Smooth muscle cell (in vitro differentiated cells): ENCODE results near the gene AKAP7. TPM values are rescaled to one million over a fixed set of nuclear protein-coding genes. Genes with fewer than 3 reads are reported as not detected.

Source experiments
- DNase-seq: peaks from one replicate; lab custom pipeline; 2025; ENCODE audit not compliant: unreplicated experiment; lab: John Stamatoyannopoulos, UW
- H2AFZ ChIP-seq: fragments of 200-600 bp; sonication (generic); 2 replicates; pipeline ENCODE4 v1.6.0; 2016; ENCODE audit warnings: antibody characterized with exemption, low read depth, mild to moderate bottlenecking
- H3F3A ChIP-seq: fragments of 200-600 bp; sonication (generic); 2 replicates; pipeline ENCODE4 v1.6.0; 2017; ENCODE audit warnings: antibody characterized with exemption, low read depth
- H3K27ac ChIP-seq: fragments of 200-600 bp; sonication (generic); 2 replicates; pipeline ENCODE4 v1.5.1; 2016; ENCODE audit warnings: low read depth, mild to moderate bottlenecking
- H3K27me3 ChIP-seq: fragments of 200-600 bp; sonication (generic); 2 replicates; pipeline ENCODE4 v1.6.1; 2016; ENCODE audit warnings: low read depth, mild to moderate bottlenecking
- H3K36me3 ChIP-seq: fragments of 200-600 bp; sonication (generic); 2 replicates; pipeline ENCODE4 v1.5.1; 2016; ENCODE audit warnings: low read depth
- H3K4me1 ChIP-seq: fragments of 200-600 bp; sonication (generic); 2 replicates; pipeline ENCODE4 v1.5.1; 2016; ENCODE audit warnings: low read depth
- H3K4me2 ChIP-seq: fragments of 200-600 bp; sonication (generic); 2 replicates; pipeline ENCODE4 v1.6.0; 2016; ENCODE audit warnings: mild to moderate bottlenecking
- H3K4me3 ChIP-seq: fragments of 200-600 bp; sonication (generic); 2 replicates; pipeline ENCODE4 v1.5.1; 2016; ENCODE audit warnings: mild to moderate bottlenecking
- H3K79me2 ChIP-seq: fragments of 200-600 bp; sonication (generic); 2 replicates; pipeline ENCODE4 v1.6.0; 2016; ENCODE audit warnings: low read depth, mild to moderate bottlenecking
- H3K9ac ChIP-seq: fragments of 200-600 bp; sonication (generic); 2 replicates; pipeline ENCODE4 v1.6.0; 2016; ENCODE audit warnings: low read depth
- H3K9me3 ChIP-seq: fragments of 200-600 bp; sonication (generic); replicated peaks from 2 replicates; pipeline ENCODE4 v1.5.1; 2016; ENCODE audit warnings: low read depth
- H4K20me1 ChIP-seq: fragments of 200-600 bp; sonication (generic); 2 replicates; pipeline ENCODE4 v1.6.0; 2016; ENCODE audit warnings: low read depth
- WGBS: methylation state at CpG from one replicate; pipeline ENCODE4 v1.1.7; 2016; ENCODE audit warnings: low lambda C conversion rate; 5-methylcytosine and 5-hydroxymethylcytosine counted together
- polyA plus RNA-seq: library from polyadenylated mRNA; unstranded; fragments of >200 nt; fragmentation: Nextera tagmentation; extraction: Ambion mirVana; gene quantifications from 2 replicates; pipeline ENCODE4 v1.2.1, GENCODE V29; 2016
- total RNA-seq: library from RNA; depleted of rRNA; stranded (reverse); fragments of >200 nt; gene quantifications from 2 replicates; pipeline ENCODE4 v1.2.3, GENCODE V29; 2014
- TF ChIP-seq, protein P1 (sequence below): fragments of 200-600 bp; sonication (generic); IDR thresholded peaks from 2 replicates; pipeline ENCODE4 v1.5.1; 2017; ENCODE audit warnings: borderline replicate concordance, mild to moderate bottlenecking, antibody characterized with exemption; ENCODE audit not compliant: insufficient read depth, poor library complexity, severe bottlenecking

The AKAP7 gene
- total and polyA plus RNA-seq, 2 experiments from 2014 or later, result 2.0 to 6.5 TPM

DNA sequence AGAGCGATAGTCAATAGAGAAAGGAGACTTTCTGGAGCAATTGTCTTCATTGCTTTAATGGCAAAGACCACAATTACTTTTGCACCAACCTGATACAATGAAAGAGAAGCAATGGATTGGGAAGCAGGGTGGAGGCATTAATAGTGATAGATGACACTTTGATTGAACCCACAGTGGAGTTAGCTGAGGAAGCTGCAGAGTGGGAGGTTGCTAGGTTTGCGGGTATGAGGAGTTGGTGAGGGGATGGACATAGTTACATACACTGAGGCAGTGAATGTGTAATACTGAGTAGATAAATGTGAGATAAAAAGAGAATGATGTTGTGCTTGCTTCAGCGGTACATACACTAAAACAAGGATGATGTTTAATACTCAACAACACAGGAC lies 91.9 kb downstream of the AKAP7 start:
- Histone ChIP-seq H3F3A (no peaks in the 10 kb centered on the region), H3K4me3 (no peak overlapping the region), H2AFZ (no peak overlapping the region), H3K9me3 (no peaks in the 10 kb centered on the region), H3K79me2 (no peaks in the 10 kb centered on the region), H3K27me3 (no peaks in the 10 kb centered on the region), H3K27ac (no peak overlapping the region), H3K4me1 (no peaks in the 10 kb centered on the region), H3K36me3 (no peaks in the 10 kb centered on the region), H4K20me1 (no peaks in the 10 kb centered on the region), H3K4me2 (no peak overlapping the region), H3K9ac (no peak overlapping the region)
- DNase-seq, result no peak
- TF ChIP-seq, protein P1, sequence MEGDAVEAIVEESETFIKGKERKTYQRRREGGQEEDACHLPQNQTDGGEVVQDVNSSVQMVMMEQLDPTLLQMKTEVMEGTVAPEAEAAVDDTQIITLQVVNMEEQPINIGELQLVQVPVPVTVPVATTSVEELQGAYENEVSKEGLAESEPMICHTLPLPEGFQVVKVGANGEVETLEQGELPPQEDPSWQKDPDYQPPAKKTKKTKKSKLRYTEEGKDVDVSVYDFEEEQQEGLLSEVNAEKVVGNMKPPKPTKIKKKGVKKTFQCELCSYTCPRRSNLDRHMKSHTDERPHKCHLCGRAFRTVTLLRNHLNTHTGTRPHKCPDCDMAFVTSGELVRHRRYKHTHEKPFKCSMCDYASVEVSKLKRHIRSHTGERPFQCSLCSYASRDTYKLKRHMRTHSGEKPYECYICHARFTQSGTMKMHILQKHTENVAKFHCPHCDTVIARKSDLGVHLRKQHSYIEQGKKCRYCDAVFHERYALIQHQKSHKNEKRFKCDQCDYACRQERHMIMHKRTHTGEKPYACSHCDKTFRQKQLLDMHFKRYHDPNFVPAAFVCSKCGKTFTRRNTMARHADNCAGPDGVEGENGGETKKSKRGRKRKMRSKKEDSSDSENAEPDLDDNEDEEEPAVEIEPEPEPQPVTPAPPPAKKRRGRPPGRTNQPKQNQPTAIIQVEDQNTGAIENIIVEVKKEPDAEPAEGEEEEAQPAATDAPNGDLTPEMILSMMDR, result no peak
- 98% methylated on average over 3 of the region's 3 CpGs for WGBS

DNA sequence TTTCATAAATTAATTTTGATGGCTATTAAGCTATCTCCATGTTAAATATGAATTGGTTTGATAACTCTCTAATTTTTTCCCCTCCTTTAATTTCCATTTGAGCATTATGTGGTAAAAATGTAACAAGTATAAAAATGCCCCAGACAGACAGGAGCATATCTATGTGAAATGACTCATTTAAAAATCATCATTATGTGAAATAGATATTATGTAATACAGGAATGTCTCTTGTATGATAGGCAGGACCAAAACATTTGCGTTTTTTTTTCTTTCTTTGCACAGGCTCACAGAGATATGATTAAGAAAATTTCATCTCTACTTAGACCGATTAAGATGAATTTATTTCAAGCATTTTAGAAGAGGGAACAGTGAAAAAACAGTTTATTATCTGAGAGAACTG lies 95.8 kb downstream of the AKAP7 start:
- 87% methylated on average over 2 of the region's 2 CpGs for WGBS
- TF ChIP-seq, protein P1, result no peak
- no peak overlapping the region for H3K4me2 ChIP-seq

DNA sequence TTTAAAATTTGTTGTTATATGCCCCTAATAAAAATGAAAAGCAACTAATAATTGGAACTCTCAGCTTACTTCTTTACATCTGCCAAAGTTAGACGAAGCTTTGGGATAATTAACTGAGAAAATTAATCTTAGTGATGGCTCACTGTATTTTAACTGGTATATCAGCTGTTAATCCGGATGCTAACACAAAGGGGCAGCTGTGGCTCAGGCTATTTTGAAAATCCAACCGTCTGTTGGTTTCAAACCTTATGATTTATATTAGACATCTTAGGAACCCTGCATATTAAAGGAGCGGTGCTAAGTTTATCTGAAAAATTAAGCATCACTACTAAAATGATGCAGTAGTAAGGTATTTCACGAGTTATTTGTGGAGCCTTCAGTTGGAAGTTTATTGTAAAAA lies 96.6 kb downstream of the AKAP7 start:
- Histone ChIP-seq H3K36me3 (no peaks in the 10 kb centered on the region), H4K20me1 (no peaks in the 10 kb centered on the region), H3K4me2 (no peak overlapping the region), H3K27ac (no peak overlapping the region), H3K27me3 (no peaks in the 10 kb centered on the region), H3K9me3 (no peaks in the 10 kb centered on the region), H3K4me1 (no peaks in the 10 kb centered on the region), H3K79me2 (no peaks in the 10 kb centered on the region), H3K9ac (no peak overlapping the region), H2AFZ (no peak overlapping the region), H3F3A (no peaks in the 10 kb centered on the region), H3K4me3 (no peak overlapping the region)
- DNase-seq, result no peak
- TF ChIP-seq, protein P1, result no peak
- 91% methylated on average over 5 of the region's 5 CpGs for WGBS

More for the DNA sequence above, 95.8 kb downstream of the AKAP7 start:
- no peaks in the 10 kb centered on the region for H3F3A ChIP-seq
- H3K4me3 ChIP-seq, result no peak overlapping the region
- H2AFZ ChIP-seq, result no peak overlapping the region
- no peaks in the 10 kb centered on the region for H3K9me3 ChIP-seq
- H3K27me3 ChIP-seq, result no peaks in the 10 kb centered on the region
- no peaks in the 10 kb centered on the region for H3K4me1 ChIP-seq
- H3K36me3 ChIP-seq, result no peaks in the 10 kb centered on the region
- no peaks in the 10 kb centered on the region for H4K20me1 ChIP-seq
- no peak overlapping the region for H3K9ac ChIP-seq
- no peak for DNase-seq
- no peak overlapping the region for H3K27ac ChIP-seq
- no peaks in the 10 kb centered on the region for H3K79me2 ChIP-seq

DNA sequence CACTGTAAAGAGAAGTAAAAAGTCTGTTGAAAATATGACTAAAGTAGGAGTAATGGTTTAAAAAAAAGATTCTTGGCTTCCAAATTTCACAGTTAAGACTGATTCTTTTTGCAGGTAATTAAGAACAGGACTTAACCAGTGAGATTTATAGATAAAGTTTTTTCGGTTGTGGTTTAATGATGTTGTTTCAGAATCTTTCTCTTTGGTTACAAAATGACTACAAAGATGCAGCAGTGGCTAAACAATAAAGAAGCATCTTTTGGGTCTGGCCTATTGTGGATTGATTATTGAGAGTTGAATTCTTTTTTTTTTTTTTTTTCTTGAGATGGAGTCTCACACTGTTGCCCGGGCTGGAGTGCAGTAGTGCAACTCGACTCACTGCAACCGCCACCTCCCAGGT lies 109.7 kb downstream of the AKAP7 start:
- no peaks in the 10 kb centered on the region for H3K4me1 ChIP-seq
- TF ChIP-seq, protein P1, result no peak
- whole genome bisulfite sequencing, result 94% methylated on average over 4 of the region's 4 CpGs
- no peaks in the 10 kb centered on the region for H3K36me3 ChIP-seq
- H3K4me3 ChIP-seq, result no peak overlapping the region
- H2AFZ ChIP-seq, result no peak overlapping the region
- no peaks in the 10 kb centered on the region for H3F3A ChIP-seq
- no peaks in the 10 kb centered on the region for H3K27me3 ChIP-seq
- DNase-seq, result no peak
- H3K27ac ChIP-seq, result no peak overlapping the region
- no peaks in the 10 kb centered on the region for H4K20me1 ChIP-seq
- no peaks in the 10 kb centered on the region for H3K9me3 ChIP-seq
- H3K79me2 ChIP-seq, result no peaks in the 10 kb centered on the region
- H3K9ac ChIP-seq, result no peak overlapping the region
- H3K4me2 ChIP-seq, result no peak overlapping the region
